ENCODE data around the gene PGPEP1.

Gene PGPEP1, protein sequence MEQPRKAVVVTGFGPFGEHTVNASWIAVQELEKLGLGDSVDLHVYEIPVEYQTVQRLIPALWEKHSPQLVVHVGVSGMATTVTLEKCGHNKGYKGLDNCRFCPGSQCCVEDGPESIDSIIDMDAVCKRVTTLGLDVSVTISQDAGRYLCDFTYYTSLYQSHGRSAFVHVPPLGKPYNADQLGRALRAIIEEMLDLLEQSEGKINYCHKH

GRCh38 chr19:18340190-18340989, at the start of gene PGPEP1:
Gene PGPEP1 (plus strand): TSS chr19:18340598. CDS start chr19:18340682, 84 bp downstream.
- intact Hi-C loops (cut with DNase I) = loop anchor here (10.0 kb wide), 1 partner anchor 74 kb away; the partner anchor contains the start of gene SSBP4
- DNase-seq = peak; percentile 44 to 91 (median 82)

- peak in 1 of 42 donors; percentile 19 for DNase-seq
- intact Hi-C loops (cut with DNase I) = no loop called here
Observed at GRCh38 chr19:18291019-18291524, 49.3 kb upstream of the PGPEP1 start.

- intact Hi-C loops (cut with DNase I) = no loop called here
- peak; percentile 52 to 89 (median 80) for DNase-seq
Observed at GRCh38 chr19:18291590-18292461, 48.6 kb upstream of the PGPEP1 start.

DNA sequence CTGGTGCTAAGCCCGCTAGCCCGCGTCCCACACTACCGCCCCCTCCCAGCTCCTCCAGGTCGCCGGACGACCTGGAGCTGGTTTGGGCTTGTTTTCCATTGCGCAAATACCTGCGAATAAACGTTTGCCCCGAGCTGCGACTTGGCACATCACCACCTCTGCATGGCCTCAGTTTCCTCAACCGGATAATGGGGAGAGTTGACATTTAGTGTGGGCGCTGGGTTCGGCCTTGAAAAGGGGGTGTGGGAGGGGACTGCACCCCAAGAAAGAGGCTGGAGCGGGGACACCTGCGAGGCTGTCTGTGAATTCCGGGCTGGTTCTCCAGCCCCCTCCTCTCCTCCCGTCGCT, 48.0 kb upstream of the PGPEP1 start:
- peak in 1 of 42 donors; percentile 45 for DNase-seq
- intact Hi-C loops (cut with DNase I) = no loop called here

DNA sequence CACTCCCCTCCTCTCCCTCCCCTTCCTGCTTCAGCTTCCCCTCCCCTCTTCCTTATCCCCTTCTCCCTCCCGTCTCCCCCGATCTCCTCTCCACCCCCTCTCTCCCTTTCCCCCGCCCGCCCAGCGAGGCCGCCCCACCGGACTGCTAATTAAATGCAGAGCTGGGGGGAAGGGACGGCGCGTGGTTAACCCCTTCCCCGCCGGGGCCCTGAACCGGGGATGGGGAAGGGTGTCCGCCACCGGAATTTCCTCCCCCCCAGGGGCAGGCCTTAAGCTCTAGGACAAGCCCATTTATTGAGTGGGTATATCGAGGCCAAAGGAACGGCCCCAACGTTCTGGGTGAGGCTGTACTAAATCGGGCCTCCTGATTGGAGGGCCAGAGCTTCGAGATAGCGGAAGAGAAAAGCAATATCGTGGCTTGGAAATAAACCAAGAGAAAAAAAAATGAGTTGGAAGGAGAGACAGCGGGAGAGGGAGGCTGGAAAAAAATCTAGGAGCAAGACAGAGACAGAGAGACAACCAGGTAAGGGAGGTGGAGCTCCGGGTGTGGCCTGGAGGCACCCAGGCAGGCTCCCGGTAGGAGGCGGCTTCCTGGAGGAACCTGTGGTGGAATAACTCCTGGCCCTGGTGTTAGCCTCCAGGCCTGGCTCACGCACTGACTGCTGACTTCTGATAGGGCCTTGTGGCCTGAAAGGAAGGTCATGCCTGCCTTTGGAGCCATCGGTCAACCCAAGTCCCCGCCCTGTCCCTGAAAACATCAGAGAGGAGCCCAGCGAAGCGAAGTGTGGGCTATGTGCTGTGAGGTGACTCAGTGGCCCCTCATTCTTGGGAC, 47.4 kb upstream of the PGPEP1 start:
- peak in 40 of 42 donors; percentile 49 to 86 (median 70) for DNase-seq
- intact Hi-C loops (cut with DNase I) = no loop called here

DNA sequence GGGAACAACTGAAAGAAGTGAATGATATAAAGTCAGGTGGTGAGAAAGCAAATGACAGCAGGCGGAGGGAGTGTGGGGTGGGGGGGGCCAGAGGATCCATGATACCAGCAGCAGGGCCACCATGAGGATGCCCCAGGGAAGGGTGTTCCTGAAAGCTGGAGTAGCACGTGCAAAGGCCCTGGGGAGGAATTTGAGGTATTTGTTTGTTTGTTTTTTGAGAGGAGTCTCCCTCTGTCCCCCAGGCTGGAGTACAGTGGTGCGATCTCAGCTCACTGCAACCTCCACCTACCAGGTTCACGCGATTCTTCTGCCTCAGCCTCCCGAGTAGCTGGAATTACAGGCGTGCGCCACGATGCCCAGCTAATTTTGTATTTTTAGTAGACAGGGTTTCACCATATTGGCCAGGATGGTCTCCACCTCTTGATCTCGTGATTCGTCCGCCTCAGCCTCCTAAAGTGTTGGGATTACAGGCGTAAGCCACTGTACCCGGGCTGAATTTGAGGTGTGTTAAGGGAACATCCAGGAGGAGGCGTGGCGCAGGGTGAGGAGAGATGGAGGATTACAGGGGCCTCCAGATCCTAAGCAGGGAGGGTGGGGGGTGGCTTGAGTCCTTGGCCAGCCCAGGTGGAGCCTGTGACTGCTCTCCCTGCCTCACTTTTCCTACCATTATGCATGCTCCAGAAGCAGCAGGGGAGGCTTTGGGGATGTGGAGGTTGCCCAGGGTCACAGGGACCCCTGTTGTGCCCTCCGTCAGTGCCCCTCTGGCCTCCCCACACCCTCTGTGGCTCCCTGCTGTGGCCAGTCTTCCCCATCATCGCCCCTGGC, 46.5 kb upstream of the PGPEP1 start:
- intact Hi-C loops (cut with DNase I) = no loop called here
- DNase-seq = peak in 17 of 42 donors; percentile 21 to 68 (median 40)

DNA sequence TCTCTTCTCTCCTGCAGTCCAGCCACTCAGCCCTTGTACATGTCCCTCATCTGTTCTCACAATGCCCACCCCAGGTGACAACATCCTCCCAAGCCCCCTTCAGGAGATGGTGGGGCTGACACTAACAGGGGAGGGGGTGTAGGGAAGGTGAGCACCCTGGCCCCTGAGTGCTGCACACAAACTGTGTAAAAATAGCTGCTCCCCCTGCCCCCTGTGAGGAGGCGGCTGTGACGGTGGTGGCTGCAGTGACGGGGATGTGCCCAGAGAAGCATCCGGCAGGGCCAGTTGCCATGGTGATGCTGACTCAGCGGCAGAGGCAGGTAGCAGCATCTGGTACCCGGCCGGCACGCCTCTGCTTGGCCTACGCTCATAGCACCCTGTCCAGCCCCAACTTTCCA, 45.9 kb upstream of the PGPEP1 start:
- intact Hi-C loops (cut with DNase I) = no loop called here
- peak; percentile 68 to 97 (median 87) for DNase-seq

DNA sequence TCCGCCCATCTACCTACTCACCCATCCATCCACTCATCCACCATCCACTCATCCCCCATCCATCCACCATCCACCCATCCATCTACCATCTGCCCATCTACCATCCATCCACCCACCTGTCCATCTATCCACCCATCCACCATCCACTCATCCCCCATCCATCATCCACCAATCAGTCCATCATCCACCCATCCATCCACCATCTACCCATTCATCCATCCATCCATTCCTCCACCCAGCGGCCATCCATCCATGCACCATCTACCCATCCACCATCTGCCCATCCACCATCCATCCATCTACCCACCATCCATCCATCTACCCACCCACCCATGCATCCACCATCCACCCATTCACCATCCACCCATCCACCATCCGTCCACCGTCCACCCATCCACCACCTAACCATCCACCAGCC, 45.4 kb upstream of the PGPEP1 start:
- intact Hi-C loops (cut with DNase I) = no loop called here
- no peak for DNase-seq

DNA sequence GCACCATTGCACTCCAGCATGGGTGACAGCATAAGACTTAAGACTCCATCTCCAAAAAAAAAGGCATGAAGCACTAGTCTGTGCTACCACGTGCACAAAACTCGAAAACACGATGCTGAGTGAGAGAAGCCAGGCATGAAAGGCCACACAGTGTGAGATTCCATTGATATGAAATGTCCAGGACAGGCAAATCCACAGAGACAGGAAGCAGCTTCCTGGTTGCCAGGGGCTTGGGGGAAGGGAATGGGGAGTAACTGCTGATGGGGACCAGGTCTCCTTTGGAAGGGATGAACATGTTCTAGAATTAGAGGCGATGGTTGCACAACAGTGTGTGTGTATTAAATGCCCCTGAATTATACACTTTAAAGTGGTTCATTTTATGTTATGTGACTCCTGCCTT, 43.1 kb upstream of the PGPEP1 start:
- intact Hi-C loops (cut with DNase I) = no loop called here
- no peak for DNase-seq

DNA sequence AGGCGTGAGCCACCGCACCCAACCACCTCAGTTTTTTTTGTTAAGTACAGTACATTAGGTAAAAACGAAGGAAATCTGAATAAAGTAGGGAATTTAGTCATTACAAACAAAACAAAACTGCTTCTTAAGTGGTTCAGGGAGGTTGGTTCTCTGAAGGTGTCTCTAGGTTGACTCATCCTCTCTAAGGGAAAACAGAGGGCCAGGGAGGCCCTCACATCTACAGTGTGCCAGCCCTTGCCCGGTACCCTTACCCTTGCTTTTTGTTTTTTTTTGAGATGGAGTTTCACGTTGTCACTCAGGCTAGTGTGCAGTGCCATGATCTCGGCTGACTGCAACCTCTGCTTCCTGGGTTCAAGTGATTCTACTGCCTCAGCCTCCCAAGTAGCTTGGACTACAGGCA, 41.8 kb upstream of the PGPEP1 start:
- intact Hi-C loops (cut with DNase I) = no loop called here
- DNase-seq = no peak

GRCh38 chr19:18299654-18300053, 40.7 kb upstream of the PGPEP1 start:
- intact Hi-C loops (cut with DNase I) = no loop called here
- no peak for DNase-seq

- DNase-seq = no peak
Observed at GRCh38 chr19:18300930-18301717, 39.3 kb upstream of the PGPEP1 start.

GRCh38 chr19:18301718-18302111, 38.7 kb upstream of the PGPEP1 start:
- intact Hi-C loops (cut with DNase I) = no loop called here
- DNase-seq = no peak

More at GRCh38 chr19:18300930-18301717, 39.3 kb upstream of the PGPEP1 start:
- intact Hi-C loops (cut with DNase I) = no loop called here

DNA sequence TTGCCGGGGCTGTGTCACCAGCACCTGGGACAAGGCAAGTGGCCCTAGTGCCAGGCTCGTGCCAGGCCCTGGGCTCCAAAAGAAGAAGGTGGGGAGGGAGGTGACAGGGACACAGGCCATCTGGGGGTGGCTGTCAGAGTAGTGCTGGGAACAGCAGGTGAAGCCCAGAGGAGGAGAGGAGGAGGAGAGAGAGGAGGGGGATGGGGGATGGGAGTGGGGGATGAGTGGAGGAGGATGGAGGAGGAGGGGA, 36.3 kb upstream of the PGPEP1 start:
- intact Hi-C loops (cut with DNase I) = loop anchor here (2.0 kb wide), 1 partner anchor 23 kb away; the partner anchor contains the start of gene JUND
- peak in 7 of 42 donors; percentile 31 to 47 (median 43) for DNase-seq

- intact Hi-C loops (cut with DNase I) = loop anchor here (2.0 kb wide), 1 partner anchor 24 kb away; the partner anchor contains the start of gene JUND
- peak; percentile 71 to 97 (median 88) for DNase-seq
Observed at GRCh38 chr19:18304458-18305310, 35.7 kb upstream of the PGPEP1 start.
